ENCODE data around the gene WDR46.

DNA sequence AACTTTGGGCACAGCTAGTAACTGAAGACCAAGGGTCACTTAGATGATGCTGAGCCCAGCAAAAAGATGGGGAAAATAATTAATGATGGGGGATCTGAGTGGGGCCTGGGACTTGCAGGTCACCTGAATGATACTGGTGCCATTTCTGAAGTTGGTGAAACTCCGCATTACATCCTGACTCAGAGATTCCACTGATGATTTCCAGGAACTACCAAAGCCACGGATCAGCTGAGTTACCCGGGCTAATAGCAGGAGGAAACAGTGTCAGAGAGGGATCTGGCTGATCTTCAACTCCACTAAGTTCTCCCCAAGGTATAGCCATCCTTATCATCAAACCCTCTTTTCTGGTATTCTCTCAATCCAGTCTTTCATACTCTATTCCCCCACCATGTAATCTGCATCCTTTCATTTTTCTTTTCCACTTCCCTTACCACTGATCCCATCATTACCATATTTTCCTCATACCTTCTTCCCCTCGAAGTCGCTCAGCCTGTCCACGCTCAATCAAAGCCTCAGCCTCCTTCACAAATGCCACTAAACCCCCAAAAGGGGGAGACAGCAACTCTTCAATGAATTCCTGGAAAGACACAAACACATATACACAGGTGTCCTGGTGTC is 37.5 kb downstream of the WDR46 start:
- TF ChIP-seq YY1 (IDR thresholded peaks at IDR 0.05; ENCODE audit: extremely low read depth, insufficient replicate concordance, low read depth, low read length) (no peak), SIN3A (IDR thresholded peaks at IDR 0.05; ENCODE audit: low read depth) (no peak), POLR2AphosphoS5 (IDR thresholded peaks at IDR 0.05; ENCODE audit: low read depth, low read length) (no peak), SP1 (IDR thresholded peaks at IDR 0.05; ENCODE audit: low read depth) (no peak), EZH2 (IDR thresholded peaks at IDR 0.05) (no peak), ZFX (IDR thresholded peaks at IDR 0.05) (no peak), POLR2A (IDR thresholded peaks at IDR 0.05; ENCODE audit: borderline replicate concordance, extremely low read depth, insufficient read depth, insufficient read length) (no peak)
- TF ChIP-seq, protein P1, sequence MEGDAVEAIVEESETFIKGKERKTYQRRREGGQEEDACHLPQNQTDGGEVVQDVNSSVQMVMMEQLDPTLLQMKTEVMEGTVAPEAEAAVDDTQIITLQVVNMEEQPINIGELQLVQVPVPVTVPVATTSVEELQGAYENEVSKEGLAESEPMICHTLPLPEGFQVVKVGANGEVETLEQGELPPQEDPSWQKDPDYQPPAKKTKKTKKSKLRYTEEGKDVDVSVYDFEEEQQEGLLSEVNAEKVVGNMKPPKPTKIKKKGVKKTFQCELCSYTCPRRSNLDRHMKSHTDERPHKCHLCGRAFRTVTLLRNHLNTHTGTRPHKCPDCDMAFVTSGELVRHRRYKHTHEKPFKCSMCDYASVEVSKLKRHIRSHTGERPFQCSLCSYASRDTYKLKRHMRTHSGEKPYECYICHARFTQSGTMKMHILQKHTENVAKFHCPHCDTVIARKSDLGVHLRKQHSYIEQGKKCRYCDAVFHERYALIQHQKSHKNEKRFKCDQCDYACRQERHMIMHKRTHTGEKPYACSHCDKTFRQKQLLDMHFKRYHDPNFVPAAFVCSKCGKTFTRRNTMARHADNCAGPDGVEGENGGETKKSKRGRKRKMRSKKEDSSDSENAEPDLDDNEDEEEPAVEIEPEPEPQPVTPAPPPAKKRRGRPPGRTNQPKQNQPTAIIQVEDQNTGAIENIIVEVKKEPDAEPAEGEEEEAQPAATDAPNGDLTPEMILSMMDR (IDR thresholded peaks at IDR 0.05 in 2 of 3, conservative IDR thresholded peaks at IDR 0.05 in 1 of 3; ENCODE audit: borderline replicate concordance in 1 of 3, insufficient read depth in 1 of 3, low read depth in 2 of 3, low read length in 2 of 3) = no peak
- TF ChIP-seq, protein P2, sequence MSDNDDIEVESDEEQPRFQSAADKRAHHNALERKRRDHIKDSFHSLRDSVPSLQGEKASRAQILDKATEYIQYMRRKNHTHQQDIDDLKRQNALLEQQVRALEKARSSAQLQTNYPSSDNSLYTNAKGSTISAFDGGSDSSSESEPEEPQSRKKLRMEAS (IDR thresholded peaks at IDR 0.05) = no peak

Measured in HCT116 (cell line).